Activated naive CD8-positive, alpha-beta T cell treated with anti-CD3 and anti-CD28 coated beads, Interleukin-2, amount 10 ng/mL, durations not matched to agents 7 days and 5 days (primary cell): Measurements from ENCODE around the gene CSRNP3. TPM values are rescaled to one million over a fixed set of nuclear protein-coding genes. Genes with fewer than 3 reads are reported as not detected.
"Not testable (repeated sequence)": the region's sequence is repeated elsewhere in the genome, so short reads cannot be mapped to it uniquely, and the experiment has no call there.

Experiments used
- ATAC-seq: fragments of 150-1000 bp; cut with Tn5 transposase; one replicate; pipeline ENCODE4 v1.10.0; 2021; ENCODE audit warnings: low read depth, moderate library complexity
- POLR2A ChIA-PET: fragments of 350-600 bp; sonication (Branson Sonifier 250); formaldehyde crosslinking; loops from one replicate; lab custom pipeline; 2021; ENCODE audit warnings: antibody characterized with exemption; lab: Charles Lee
- DNase-seq: peaks from one replicate; pipeline ENCODE4 v3.0.0; 2021
- H3K27ac Mint-ChIP-seq: one replicate; pipeline ENCODE4 v1.8.0; 2022; ENCODE audit warnings: mild to moderate bottlenecking, mixed read lengths
- H3K27me3 Mint-ChIP-seq: one replicate; pipeline ENCODE4 v1.8.0; 2022; ENCODE audit warnings: mild to moderate bottlenecking, moderate library complexity, mixed read lengths
- H3K36me3 Mint-ChIP-seq: one replicate; pipeline ENCODE4 v1.8.0; 2021; ENCODE audit warnings: mild to moderate bottlenecking, mixed read lengths
- H3K4me1 Mint-ChIP-seq: one replicate; pipeline ENCODE4 v1.8.0; 2021; ENCODE audit warnings: mixed read lengths
- H3K4me3 Mint-ChIP-seq: one replicate; pipeline ENCODE4 v1.8.0; 2022; ENCODE audit warnings: mild to moderate bottlenecking, moderate library complexity, mixed read lengths
- H3K9me3 Mint-ChIP-seq: one replicate; pipeline ENCODE4 v1.8.0; 2021; ENCODE audit warnings: mixed read lengths
- total RNA-seq, 2 experiments: library from RNA; stranded (reverse); gene quantifications; one replicate each; pipeline ENCODE4 v1.2.3, GENCODE V29; 2021

The CSRNP3 gene
- total RNA-seq, 2 experiments from 2014 or later, result not detected

DNA sequence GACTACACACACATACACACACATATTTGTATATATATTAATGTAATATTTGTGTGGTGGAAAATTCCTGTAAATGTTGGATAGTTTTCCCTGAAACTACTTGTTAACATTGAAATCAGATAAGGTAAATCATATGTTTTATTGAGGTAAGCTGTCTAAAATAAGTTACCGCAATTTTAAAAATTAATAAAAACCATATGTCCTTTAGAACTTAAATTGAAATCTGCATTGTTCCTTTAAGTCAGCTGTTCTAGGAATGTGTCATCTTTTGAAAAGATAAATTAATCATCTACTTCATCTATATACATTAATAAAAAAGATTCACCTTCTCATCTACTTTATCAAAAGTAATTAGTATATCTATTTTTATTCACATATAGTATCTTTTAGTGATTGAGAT is 102.0 kb downstream of the CSRNP3 start:
- POLR2A ChIA-PET, result no interaction called here
- ATAC-seq, result no peak
- no peak overlapping the region for H3K4me3 Mint-ChIP-seq

GRCh38 chr2:165572151-165572550 is 102.7 kb downstream of the CSRNP3 start:
- POLR2A ChIA-PET, result no interaction called here
- H3K36me3 Mint-ChIP-seq, result no peaks in the 10 kb centered on the region
- H3K27ac Mint-ChIP-seq, result no peak overlapping the region
- no peaks in the 10 kb centered on the region for H3K9me3 Mint-ChIP-seq
- no peaks in the 10 kb centered on the region for H3K4me1 Mint-ChIP-seq
- no peak for ATAC-seq
- H3K4me3 Mint-ChIP-seq, result no peak overlapping the region
- H3K27me3 Mint-ChIP-seq, result peaks cover 6% of the 10 kb centered on the region
- DNase-seq, result no peak

More for the DNA sequence above, 102.0 kb downstream of the CSRNP3 start:
- no peaks in the 10 kb centered on the region for H3K36me3 Mint-ChIP-seq
- no peaks in the 10 kb centered on the region for H3K4me1 Mint-ChIP-seq
- peaks cover 6% of the 10 kb centered on the region for H3K27me3 Mint-ChIP-seq
- H3K27ac Mint-ChIP-seq, result no peak overlapping the region
- no peak for DNase-seq
- H3K9me3 Mint-ChIP-seq, result no peaks in the 10 kb centered on the region

DNA sequence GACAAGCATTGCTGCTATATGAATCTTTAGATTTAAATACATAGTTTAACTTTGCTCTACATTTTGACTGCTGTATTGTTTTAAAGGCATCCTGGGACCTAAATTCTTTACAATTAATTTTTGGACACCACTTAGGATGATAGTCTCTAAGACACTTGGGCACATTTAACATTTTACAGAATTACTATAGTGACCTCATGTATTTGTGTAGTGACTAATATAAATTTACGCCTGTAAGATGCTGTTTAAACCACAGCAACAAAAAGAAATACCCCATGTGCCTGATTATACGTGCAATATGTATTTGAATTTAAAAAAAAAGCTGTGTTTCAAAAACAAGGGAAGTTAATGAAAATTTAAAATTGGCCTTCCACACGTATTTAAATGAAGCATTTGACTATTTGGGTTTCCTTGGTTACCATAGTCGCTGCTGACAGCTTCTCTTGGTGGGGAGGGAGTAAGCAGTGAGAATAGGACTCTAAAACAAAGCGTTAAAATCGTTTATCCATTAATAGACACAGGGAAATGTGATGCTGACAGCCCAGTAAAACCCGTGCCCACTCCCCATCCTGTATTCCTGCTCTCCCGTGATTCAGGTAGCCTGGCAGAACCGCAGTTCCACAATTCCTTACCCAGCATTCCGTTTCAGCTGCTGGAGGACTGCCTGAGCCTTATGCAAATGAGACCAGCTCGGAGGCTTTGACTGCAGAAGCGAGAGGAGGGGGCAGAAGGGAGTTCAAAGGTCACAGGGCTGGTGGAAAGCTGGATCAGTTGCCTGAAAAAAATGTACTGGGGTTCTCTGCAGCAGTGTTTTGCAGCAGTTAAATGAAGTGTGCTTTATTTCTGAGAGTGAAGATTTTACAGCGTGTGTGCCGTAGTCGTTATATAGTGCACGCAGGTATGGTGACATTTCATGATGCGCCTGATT is 104.3 kb downstream of the CSRNP3 start:
- no peak for DNase-seq
- Mint-ChIP-seq H3K27me3 (peaks cover 6% of the 10 kb centered on the region), H3K36me3 (no peaks in the 10 kb centered on the region), H3K4me3 (no peak overlapping the region), H3K4me1 (no peaks in the 10 kb centered on the region), H3K9me3 (no peaks in the 10 kb centered on the region), H3K27ac (no peak overlapping the region)
- no peak for ATAC-seq
- POLR2A ChIA-PET, result no interaction called here

DNA sequence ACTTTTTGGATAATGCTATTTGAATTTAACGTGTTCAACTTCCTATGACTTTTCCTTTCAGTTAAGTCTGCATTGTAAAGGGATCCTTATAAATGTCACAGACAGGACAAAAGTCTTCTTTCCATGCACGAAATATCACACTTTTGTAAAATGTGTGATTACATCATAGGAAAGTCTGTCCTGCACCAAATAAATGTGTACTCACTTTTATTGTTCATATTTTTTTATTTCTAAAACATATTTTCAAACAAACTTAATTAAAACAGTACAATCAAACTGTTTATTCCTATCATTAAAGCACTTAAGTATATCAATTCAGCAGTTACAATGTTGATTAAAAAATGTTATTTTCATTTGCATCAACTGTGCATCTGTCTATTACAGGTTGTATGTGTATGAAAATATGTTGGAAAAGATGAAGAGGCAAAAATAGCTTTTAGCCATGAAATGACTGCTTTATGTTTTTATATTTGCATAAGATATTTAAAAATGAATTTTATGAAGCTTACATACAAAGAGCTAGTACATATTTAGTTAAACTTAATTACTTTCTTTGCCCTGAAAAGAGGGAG is 105.6 kb downstream of the CSRNP3 start:
- POLR2A ChIA-PET, result no interaction called here
- Mint-ChIP-seq H3K36me3 (no peaks in the 10 kb centered on the region), H3K27ac (no peak overlapping the region), H3K4me3 (no peak overlapping the region), H3K9me3 (no peaks in the 10 kb centered on the region), H3K4me1 (no peaks in the 10 kb centered on the region), H3K27me3 (peaks cover 6% of the 10 kb centered on the region)
- ATAC-seq (no peak), DNase-seq (no peak)

- H3K27me3 Mint-ChIP-seq, result peaks cover 7% of the 10 kb centered on the region
- POLR2A ChIA-PET, result no interaction called here
- no peaks in the 10 kb centered on the region for H3K36me3 Mint-ChIP-seq
- H3K4me3 Mint-ChIP-seq, result no peak overlapping the region
- DNase-seq, result no peak
- no peaks in the 10 kb centered on the region for H3K4me1 Mint-ChIP-seq
- H3K27ac Mint-ChIP-seq, result no peak overlapping the region
- ATAC-seq, result no peak
- no peaks in the 10 kb centered on the region for H3K9me3 Mint-ChIP-seq
Observed at GRCh38 chr2:165576409-165577154, 107.1 kb downstream of the CSRNP3 start.

GRCh38 chr2:165582409-165582808 is 112.9 kb downstream of the CSRNP3 start:
- Mint-ChIP-seq H3K4me1 (no peaks in the 10 kb centered on the region), H3K36me3 (no peaks in the 10 kb centered on the region), H3K4me3 (no peak overlapping the region), H3K27me3 (peaks cover 2% of the 10 kb centered on the region), H3K27ac (no peak overlapping the region), H3K9me3 (no peaks in the 10 kb centered on the region)
- ATAC-seq (no peak), DNase-seq (no peak)
- POLR2A ChIA-PET, result no interaction called here

DNA sequence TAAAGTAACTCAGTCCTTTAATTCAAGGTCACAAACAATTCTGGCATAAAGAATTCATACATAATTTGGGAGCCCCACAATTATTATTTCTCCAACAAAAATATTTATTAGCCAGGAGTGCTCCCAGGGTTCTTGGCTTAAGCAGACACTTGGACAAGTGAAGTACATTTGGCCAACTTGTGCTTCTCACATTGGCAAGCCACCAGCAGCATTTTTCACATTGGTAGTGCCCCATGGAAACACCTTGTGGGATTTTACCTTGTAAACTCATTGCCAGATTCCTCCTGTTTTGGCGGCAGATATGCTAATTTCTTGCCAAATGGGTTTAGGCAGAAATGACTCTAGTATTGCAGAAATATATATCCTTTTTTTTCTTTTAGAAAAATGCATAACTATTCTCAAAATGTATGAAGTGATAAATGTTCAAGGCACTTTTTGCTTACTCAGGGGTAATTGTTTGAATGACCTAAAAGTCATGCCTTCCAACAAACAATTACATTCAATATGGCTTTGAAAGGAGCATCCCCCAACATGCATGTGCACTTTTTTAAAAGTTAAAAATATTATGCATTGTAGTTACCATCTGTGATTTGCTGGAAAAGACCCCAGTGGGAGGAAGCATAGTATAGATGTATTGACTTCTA is 113.5 kb downstream of the CSRNP3 start:
- ATAC-seq (no peak), DNase-seq (no peak)
- H3K27me3 Mint-ChIP-seq, result peaks cover 2% of the 10 kb centered on the region
- H3K9me3 Mint-ChIP-seq, result no peaks in the 10 kb centered on the region
- H3K36me3 Mint-ChIP-seq, result no peaks in the 10 kb centered on the region
- POLR2A ChIA-PET, result no interaction called here
- H3K27ac Mint-ChIP-seq, result no peak overlapping the region
- H3K4me1 Mint-ChIP-seq, result no peaks in the 10 kb centered on the region
- H3K4me3 Mint-ChIP-seq, result no peak overlapping the region

DNA sequence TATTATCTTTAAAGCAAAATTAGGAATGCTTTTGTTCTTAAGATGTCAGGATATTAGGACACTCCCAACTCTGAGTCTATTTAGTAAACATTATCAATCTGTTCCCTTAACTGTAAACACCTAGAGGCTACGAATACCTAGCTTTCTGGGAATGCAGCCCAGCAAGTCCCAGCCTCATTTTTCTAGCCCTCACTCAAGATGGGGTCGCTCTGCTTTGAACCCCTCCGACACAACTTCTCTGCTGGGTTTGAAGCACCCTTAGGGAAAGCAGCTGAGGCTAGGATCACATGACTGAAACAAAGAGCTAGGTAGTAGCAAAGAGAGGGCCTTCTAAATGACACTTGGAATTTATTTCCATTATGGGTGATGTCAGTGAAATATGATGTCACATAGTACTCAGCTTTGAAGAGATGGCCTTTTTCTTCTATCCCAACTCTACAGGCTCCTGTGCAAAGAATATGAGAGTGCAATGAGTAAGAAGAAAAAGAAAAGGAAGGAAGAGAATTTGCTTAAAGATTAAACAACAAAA is 114.7 kb downstream of the CSRNP3 start:
- ATAC-seq (no peak), DNase-seq (no peak)
- H3K4me1 Mint-ChIP-seq, result no peaks in the 10 kb centered on the region
- H3K9me3 Mint-ChIP-seq, result no peaks in the 10 kb centered on the region
- no peak overlapping the region for H3K4me3 Mint-ChIP-seq
- no peaks in the 10 kb centered on the region for H3K36me3 Mint-ChIP-seq
- POLR2A ChIA-PET, result no interaction called here
- no peak overlapping the region for H3K27ac Mint-ChIP-seq
- peaks cover 2% of the 10 kb centered on the region for H3K27me3 Mint-ChIP-seq

DNA sequence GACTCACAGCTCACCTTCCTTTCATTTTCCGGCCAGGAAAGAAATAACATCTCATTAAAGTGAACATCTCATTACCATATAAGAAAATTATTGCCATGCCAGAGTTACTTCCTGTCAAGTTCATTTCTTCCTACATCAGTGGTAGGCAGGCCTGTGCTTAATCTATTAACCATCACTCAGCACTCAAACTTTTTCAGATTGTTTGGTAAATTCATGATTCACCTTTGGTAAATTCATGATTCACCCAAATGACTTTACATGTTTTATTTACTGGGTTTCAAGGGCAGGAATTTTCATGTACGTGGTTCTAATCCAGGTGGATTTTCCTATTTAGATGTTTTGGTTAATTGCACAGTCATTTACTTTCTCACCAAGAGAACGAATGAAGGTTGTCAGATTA is 116.5 kb downstream of the CSRNP3 start:
- POLR2A ChIA-PET, result no interaction called here
- Mint-ChIP-seq H3K4me3 (no peak overlapping the region), H3K4me1 (no peaks in the 10 kb centered on the region), H3K9me3 (no peaks in the 10 kb centered on the region), H3K27ac (no peak overlapping the region), H3K36me3 (no peaks in the 10 kb centered on the region), H3K27me3 (no peaks in the 10 kb centered on the region)
- DNase-seq (no peak), ATAC-seq (no peak)

DNA sequence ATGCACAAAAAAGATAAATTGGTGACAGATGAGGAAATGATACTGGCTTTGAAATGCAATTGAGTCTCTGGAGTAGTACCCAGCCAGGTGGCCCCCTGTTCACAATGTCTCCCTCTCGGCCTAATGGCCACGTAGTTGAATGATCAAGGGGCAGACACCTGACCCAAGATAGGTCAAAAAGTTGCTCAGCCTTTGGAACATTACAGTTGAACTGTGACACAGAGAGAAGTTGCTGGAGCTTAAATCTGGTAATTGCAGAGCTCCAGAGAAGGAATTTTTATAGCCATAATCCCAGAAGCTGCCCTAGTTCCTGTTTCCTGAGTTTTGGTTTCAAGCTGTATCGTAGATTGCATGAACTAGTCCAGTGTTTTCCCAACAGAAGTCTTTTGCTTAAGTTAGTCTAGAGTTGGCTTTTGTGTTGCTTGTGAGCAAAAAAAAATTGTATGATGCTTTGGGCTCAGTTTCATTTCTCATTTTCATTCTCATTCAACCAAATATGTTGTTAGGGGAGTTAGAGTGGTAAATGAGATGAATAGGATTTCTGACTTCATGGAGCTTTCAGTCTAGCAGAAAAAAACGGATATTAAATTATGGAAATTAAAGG is 117.9 kb downstream of the CSRNP3 start:
- Mint-ChIP-seq H3K27me3 (no peaks in the 10 kb centered on the region), H3K4me1 (no peaks in the 10 kb centered on the region), H3K9me3 (no peaks in the 10 kb centered on the region), H3K27ac (no peak overlapping the region), H3K36me3 (no peaks in the 10 kb centered on the region), H3K4me3 (no peak overlapping the region)
- POLR2A ChIA-PET, result no interaction called here
- ATAC-seq (no peak), DNase-seq (no peak)

- H3K9me3 Mint-ChIP-seq, H3K4me3 Mint-ChIP-seq, H3K27me3 Mint-ChIP-seq, DNase-seq, H3K4me1 Mint-ChIP-seq, H3K36me3 Mint-ChIP-seq, H3K27ac Mint-ChIP-seq, ATAC-seq, POLR2A ChIA-PET: not testable (repeated sequence)
Observed at GRCh38 chr2:165590999-165591398, 121.5 kb downstream of the CSRNP3 start.

DNA sequence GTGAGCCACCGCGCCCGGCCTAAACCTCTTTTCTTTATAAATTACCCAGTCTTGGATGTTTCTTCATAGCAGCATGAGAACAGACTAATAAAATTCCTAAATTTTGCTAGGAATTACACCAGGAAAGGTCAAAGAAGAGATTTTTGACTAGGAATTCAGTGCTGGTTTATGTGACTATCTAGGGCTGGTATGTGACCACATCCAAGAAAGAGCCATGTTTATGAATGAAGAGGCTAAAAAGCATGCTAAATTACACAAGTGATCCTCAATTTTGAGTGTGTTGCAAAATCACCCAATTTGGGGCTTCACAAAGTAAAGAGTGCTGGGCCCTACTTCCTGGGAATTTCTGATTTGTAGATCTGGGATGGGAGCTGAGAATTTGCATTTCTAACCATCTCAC is 123.6 kb downstream of the CSRNP3 start:
- ATAC-seq (no peak), DNase-seq (no peak)
- H3K36me3 Mint-ChIP-seq, result no peaks in the 10 kb centered on the region
- POLR2A ChIA-PET, result no interaction called here
- peaks cover 4% of the 10 kb centered on the region for H3K27me3 Mint-ChIP-seq
- no peak overlapping the region for H3K4me3 Mint-ChIP-seq
- H3K4me1 Mint-ChIP-seq, result no peaks in the 10 kb centered on the region
- H3K27ac Mint-ChIP-seq, result no peak overlapping the region
- H3K9me3 Mint-ChIP-seq, result no peaks in the 10 kb centered on the region
